HEK293 (cell line): ENCODE results near the gene CCDC149.

Experiments
- CTCF ChIA-PET: fragments of 350-600 bp; formaldehyde crosslinking; extraction: SDS; loops from one replicate; lab custom pipeline; 2021; ENCODE audit warnings: antibody characterized with exemption; lab: Yijun Ruan, JAX
- POLR2A ChIA-PET: fragments of 300-600 bp; formaldehyde crosslinking; extraction: SDS; loops from one replicate; lab custom pipeline; 2020; ENCODE audit warnings: antibody characterized with exemption, inconsistent platforms; lab: Yijun Ruan, JAX
- H3K27ac ChIP-seq: fragments of 200-500 bp; sonication (Bioruptor generic); 2 replicates; pipeline ENCODE4 v1.5.1; 2014; ENCODE audit warnings: low read depth, low read length, control low read depth, inconsistent platforms; ENCODE audit errors: extremely low read depth
- H3K36me3 ChIP-seq, 2 experiments: fragments of 200-500 bp in 1 of 2; sonication (Bioruptor generic) in 1 of 2; 1 replicate in 1 of 2; 2 replicates in 1 of 2; pipeline ENCODE4 v1.5.1; 2014 to 2017; ENCODE audit warnings: inconsistent platforms in 2 of 2, low read length in 2 of 2; ENCODE audit not compliant: control insufficient read depth in 2 of 2, insufficient read depth in 1 of 2
- H3K4me1 ChIP-seq: fragments of 200-500 bp; sonication (Bioruptor generic); 2 replicates; pipeline ENCODE4 v1.5.1; 2014; ENCODE audit warnings: mild to moderate bottlenecking, low read length, inconsistent platforms; ENCODE audit not compliant: control insufficient read depth, insufficient read depth
- H3K4me3 ChIP-seq: 2 replicates; pipeline ENCODE4 v1.5.1; 2011; ENCODE audit warnings: low read depth, mild to moderate bottlenecking, control low read depth, low read length, moderate library complexity
- H3K9me3 ChIP-seq: fragments of 200-500 bp; sonication (Bioruptor generic); 2 replicates; pipeline ENCODE4 v1.5.1; 2014; ENCODE audit warnings: low read depth, low read length, inconsistent platforms; ENCODE audit not compliant: control insufficient read depth, insufficient read depth
- BCL11A ChIP-seq: fragments of 450-650 bp; formaldehyde crosslinking; IDR thresholded peaks from 2 replicates; pipeline ENCODE4 v1.5.1; 2016; ENCODE audit warnings: low read depth, missing biosample characterization, missing genetic modification characterization
- GFI1B ChIP-seq: fragments of 450-650 bp; formaldehyde crosslinking; IDR thresholded peaks from 2 replicates; pipeline ENCODE4 v1.5.1; 2016; ENCODE audit warnings: missing biosample characterization, missing genetic modification characterization
- INSM2 ChIP-seq: fragments of 450-650 bp; formaldehyde crosslinking; IDR thresholded peaks from 2 replicates; pipeline ENCODE4 v1.5.1; 2016; ENCODE audit warnings: missing biosample characterization, missing genetic modification characterization
- MEIS1 ChIP-seq: sonication (generic); formaldehyde crosslinking; IDR thresholded peaks from 2 replicates; pipeline ENCODE4 v1.8.1; 2022; ENCODE audit warnings: missing genetic modification reagents, mild to moderate bottlenecking, borderline replicate concordance
- MZF1 ChIP-seq: fragments of 450-650 bp; formaldehyde crosslinking; IDR thresholded peaks from 2 replicates; pipeline ENCODE4 v1.5.1; 2017; ENCODE audit warnings: missing biosample characterization, missing genetic modification characterization, borderline replicate concordance
- SP7 ChIP-seq: fragments of 450-650 bp; formaldehyde crosslinking; IDR thresholded peaks from 2 replicates; pipeline ENCODE4 v1.5.1; 2016; ENCODE audit warnings: missing biosample characterization, missing genetic modification characterization
- ZFP37 ChIP-seq: fragments of 450-650 bp; formaldehyde crosslinking; IDR thresholded peaks from 2 replicates; pipeline ENCODE4 v1.5.1; 2016; ENCODE audit warnings: missing biosample characterization, missing genetic modification characterization
- ZFP41 ChIP-seq: fragments of 450-650 bp; formaldehyde crosslinking; IDR thresholded peaks from 2 replicates; pipeline ENCODE4 v1.5.1; 2016; ENCODE audit warnings: missing biosample characterization, missing genetic modification characterization, borderline replicate concordance
- ZNF114 ChIP-seq: fragments of 450-650 bp; formaldehyde crosslinking; IDR thresholded peaks from 2 replicates; pipeline ENCODE4 v1.5.0; 2017; ENCODE audit warnings: missing biosample characterization, missing genetic modification characterization
- ZNF138 ChIP-seq: fragments of 450-650 bp; formaldehyde crosslinking; IDR thresholded peaks from 2 replicates; pipeline ENCODE4 v1.5.1; 2016; ENCODE audit warnings: missing biosample characterization, missing genetic modification characterization, borderline replicate concordance
- ZNF157 ChIP-seq: fragments of 450-650 bp; formaldehyde crosslinking; IDR thresholded peaks from 2 replicates; pipeline ENCODE4 v1.5.1; 2016; ENCODE audit warnings: missing biosample characterization, missing genetic modification characterization
- ZNF169 ChIP-seq: fragments of 450-650 bp; formaldehyde crosslinking; IDR thresholded peaks from 2 replicates; pipeline ENCODE4 v1.5.1; 2016; ENCODE audit warnings: missing biosample characterization, missing genetic modification characterization
- ZNF211 ChIP-seq: fragments of 450-650 bp; formaldehyde crosslinking; IDR thresholded peaks from 2 replicates; pipeline ENCODE4 v1.5.1; 2016; ENCODE audit warnings: low read depth, missing biosample characterization, missing genetic modification characterization
- ZNF248 ChIP-seq: fragments of 450-650 bp; formaldehyde crosslinking; IDR thresholded peaks from 2 replicates; pipeline ENCODE4 v1.5.1; 2017; ENCODE audit warnings: missing biosample characterization, missing genetic modification characterization
- ZNF292 ChIP-seq: fragments of 450-650 bp; formaldehyde crosslinking; IDR thresholded peaks from 2 replicates; pipeline ENCODE4 v1.5.1; 2016; ENCODE audit warnings: low read depth, missing biosample characterization, missing genetic modification characterization, borderline replicate concordance
- ZNF354C ChIP-seq: fragments of 450-650 bp; formaldehyde crosslinking; IDR thresholded peaks from 2 replicates; pipeline ENCODE4 v1.5.1; 2016; ENCODE audit warnings: missing biosample characterization, missing genetic modification characterization, low read depth, borderline replicate concordance
- ZNF394 ChIP-seq: fragments of 450-650 bp; formaldehyde crosslinking; IDR thresholded peaks from 2 replicates; pipeline ENCODE4 v1.5.1; 2016; ENCODE audit warnings: missing biosample characterization, missing genetic modification characterization, mild to moderate bottlenecking, moderate library complexity, borderline replicate concordance
- ZNF404 ChIP-seq: fragments of 450-650 bp; formaldehyde crosslinking; IDR thresholded peaks from 2 replicates; pipeline ENCODE4 v1.5.1; 2017; ENCODE audit warnings: missing biosample characterization, missing genetic modification characterization
- ZNF426 ChIP-seq: fragments of 450-650 bp; formaldehyde crosslinking; IDR thresholded peaks from 2 replicates; pipeline ENCODE4 v1.5.1; 2017; ENCODE audit warnings: missing biosample characterization, missing genetic modification characterization, mild to moderate bottlenecking, inconsistent platforms, moderate library complexity
- ZNF548 ChIP-seq: fragments of 450-650 bp; formaldehyde crosslinking; IDR thresholded peaks from 2 replicates; pipeline ENCODE4 v1.5.1; 2016; ENCODE audit warnings: missing biosample characterization, missing genetic modification characterization
- ZNF555 ChIP-seq: fragments of 450-650 bp; formaldehyde crosslinking; conservative IDR thresholded peaks from 2 replicates; pipeline ENCODE4 v1.5.1; 2017; ENCODE audit warnings: missing biosample characterization, mild to moderate bottlenecking, missing genetic modification characterization, inconsistent platforms
- ZNF561 ChIP-seq: fragments of 450-650 bp; IDR thresholded peaks from 2 replicates; pipeline ENCODE4 v1.5.1; 2018; ENCODE audit warnings: missing biosample characterization, missing genetic modification characterization, borderline replicate concordance
- ZNF600 ChIP-seq: fragments of 450-650 bp; formaldehyde crosslinking; IDR thresholded peaks from 2 replicates; pipeline ENCODE4 v1.5.1; 2016; ENCODE audit warnings: missing biosample characterization, missing genetic modification characterization
- ZNF660 ChIP-seq: fragments of 450-650 bp; IDR thresholded peaks from 2 replicates; pipeline ENCODE4 v1.5.1; 2018; ENCODE audit warnings: missing biosample characterization, mild to moderate bottlenecking, missing genetic modification characterization
- ZNF677 ChIP-seq: fragments of 450-650 bp; IDR thresholded peaks from 2 replicates; pipeline ENCODE4 v1.5.0; 2018; ENCODE audit warnings: missing biosample characterization, mild to moderate bottlenecking, missing genetic modification characterization, moderate library complexity
- ZNF830 ChIP-seq: fragments of 450-650 bp; IDR thresholded peaks from 2 replicates; pipeline ENCODE4 v1.5.0; 2018; ENCODE audit warnings: missing biosample characterization, missing genetic modification characterization, low read depth, mild to moderate bottlenecking, moderate library complexity
- ZNF843 ChIP-seq: fragments of 450-650 bp; formaldehyde crosslinking; IDR thresholded peaks from 2 replicates; pipeline ENCODE4 v1.5.1; 2016; ENCODE audit warnings: missing biosample characterization, missing genetic modification characterization
- ZXDB ChIP-seq: fragments of 450-650 bp; formaldehyde crosslinking; IDR thresholded peaks from 2 replicates; pipeline ENCODE4 v1.5.1; 2016; ENCODE audit warnings: missing biosample characterization, missing genetic modification characterization
- TF ChIP-seq, protein P1 (sequence below): fragments of 450-650 bp; formaldehyde crosslinking; IDR thresholded peaks from 2 replicates; pipeline ENCODE4 v1.5.1; 2016; ENCODE audit warnings: missing biosample characterization, missing genetic modification characterization
- TF ChIP-seq, protein P2 (sequence below): sonication (generic); formaldehyde crosslinking; IDR thresholded peaks from 2 replicates; pipeline ENCODE4 v1.8.1; 2022; ENCODE audit warnings: mild to moderate bottlenecking, moderate library complexity, missing genetic modification reagents
- TF ChIP-seq, protein P3 (sequence below): fragments of 450-650 bp; formaldehyde crosslinking; IDR thresholded peaks from 2 replicates; pipeline ENCODE4 v1.5.1; 2017; ENCODE audit warnings: missing biosample characterization, mild to moderate bottlenecking, missing genetic modification characterization, moderate library complexity

The CCDC149 gene

DNA sequence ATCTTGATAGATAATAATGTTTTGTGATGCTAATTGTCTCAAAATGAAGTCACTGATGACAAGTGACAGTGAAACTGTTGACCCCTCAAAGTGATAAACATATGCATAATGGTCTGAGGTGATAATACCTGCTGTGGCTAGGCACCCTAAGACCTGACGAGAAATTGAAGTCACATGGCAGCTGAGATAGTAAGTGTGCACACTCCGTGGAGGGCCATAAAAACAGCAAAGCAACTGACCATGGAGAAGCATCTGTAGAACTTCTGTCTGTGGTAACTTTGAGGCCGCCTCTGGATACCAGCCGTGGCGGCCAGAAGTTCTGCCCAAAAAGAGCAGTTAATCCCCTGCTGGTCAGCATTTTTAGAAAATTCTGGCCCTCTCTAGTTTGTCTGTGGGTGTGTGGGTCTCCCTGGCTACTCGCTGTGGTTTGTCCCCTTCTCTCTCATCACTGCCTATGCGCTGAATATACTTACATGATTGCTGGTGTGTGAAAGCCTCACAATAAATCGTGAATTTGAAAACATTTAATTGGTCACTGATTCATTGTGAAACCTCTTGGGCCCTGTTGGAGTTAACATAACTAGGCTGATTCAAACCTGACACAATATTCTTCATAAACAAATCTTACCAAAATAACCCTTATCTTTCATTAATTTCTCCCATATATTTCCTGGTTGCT, 50.6 kb downstream of the CCDC149 start:
- H3K9me3 ChIP-seq, result no peaks in the 10 kb centered on the region
- POLR2A ChIA-PET, result no interaction called here
- CTCF ChIA-PET, result no interaction called here
- H3K27ac ChIP-seq, result no peak overlapping the region
- no peaks in the 10 kb centered on the region for H3K36me3 ChIP-seq
- TF ChIP-seq, protein P1, sequence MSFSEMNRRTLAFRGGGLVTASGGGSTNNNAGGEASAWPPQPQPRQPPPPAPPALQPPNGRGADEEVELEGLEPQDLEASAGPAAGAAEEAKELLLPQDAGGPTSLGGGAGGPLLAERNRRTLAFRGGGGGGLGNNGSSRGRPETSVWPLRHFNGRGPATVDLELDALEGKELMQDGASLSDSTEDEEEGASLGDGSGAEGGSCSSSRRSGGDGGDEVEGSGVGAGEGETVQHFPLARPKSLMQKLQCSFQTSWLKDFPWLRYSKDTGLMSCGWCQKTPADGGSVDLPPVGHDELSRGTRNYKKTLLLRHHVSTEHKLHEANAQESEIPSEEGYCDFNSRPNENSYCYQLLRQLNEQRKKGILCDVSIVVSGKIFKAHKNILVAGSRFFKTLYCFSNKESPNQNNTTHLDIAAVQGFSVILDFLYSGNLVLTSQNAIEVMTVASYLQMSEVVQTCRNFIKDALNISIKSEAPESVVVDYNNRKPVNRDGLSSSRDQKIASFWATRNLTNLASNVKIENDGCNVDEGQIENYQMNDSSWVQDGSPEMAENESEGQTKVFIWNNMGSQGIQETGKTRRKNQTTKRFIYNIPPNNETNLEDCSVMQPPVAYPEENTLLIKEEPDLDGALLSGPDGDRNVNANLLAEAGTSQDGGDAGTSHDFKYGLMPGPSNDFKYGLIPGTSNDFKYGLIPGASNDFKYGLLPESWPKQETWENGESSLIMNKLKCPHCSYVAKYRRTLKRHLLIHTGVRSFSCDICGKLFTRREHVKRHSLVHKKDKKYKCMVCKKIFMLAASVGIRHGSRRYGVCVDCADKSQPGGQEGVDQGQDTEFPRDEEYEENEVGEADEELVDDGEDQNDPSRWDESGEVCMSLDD (tag by site-specific recombination), result no peak
- TF ChIP-seq ZXDB (tag by site-specific recombination), result no peak
- TF ChIP-seq, protein P2, sequence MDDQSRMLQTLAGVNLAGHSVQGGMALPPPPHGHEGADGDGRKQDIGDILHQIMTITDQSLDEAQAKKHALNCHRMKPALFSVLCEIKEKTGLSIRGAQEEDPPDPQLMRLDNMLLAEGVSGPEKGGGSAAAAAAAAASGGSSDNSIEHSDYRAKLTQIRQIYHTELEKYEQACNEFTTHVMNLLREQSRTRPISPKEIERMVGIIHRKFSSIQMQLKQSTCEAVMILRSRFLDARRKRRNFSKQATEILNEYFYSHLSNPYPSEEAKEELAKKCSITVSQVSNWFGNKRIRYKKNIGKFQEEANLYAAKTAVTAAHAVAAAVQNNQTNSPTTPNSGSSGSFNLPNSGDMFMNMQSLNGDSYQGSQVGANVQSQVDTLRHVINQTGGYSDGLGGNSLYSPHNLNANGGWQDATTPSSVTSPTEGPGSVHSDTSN (CRISPR knock-in tag), result no peak
- no peak for TF ChIP-seq ZNF292 (tag by site-specific recombination)
- no peak for TF ChIP-seq ZNF157
- no peak for TF ChIP-seq ZNF169 (tag by site-specific recombination)
- no peak for TF ChIP-seq ZNF561 (tag by site-specific recombination)
- TF ChIP-seq ZNF677 (tag by site-specific recombination), result no peak
- no peak for TF ChIP-seq SP7 (tag by site-specific recombination)
- TF ChIP-seq ZNF394 (tag by site-specific recombination), result no peak
- TF ChIP-seq, protein P3, sequence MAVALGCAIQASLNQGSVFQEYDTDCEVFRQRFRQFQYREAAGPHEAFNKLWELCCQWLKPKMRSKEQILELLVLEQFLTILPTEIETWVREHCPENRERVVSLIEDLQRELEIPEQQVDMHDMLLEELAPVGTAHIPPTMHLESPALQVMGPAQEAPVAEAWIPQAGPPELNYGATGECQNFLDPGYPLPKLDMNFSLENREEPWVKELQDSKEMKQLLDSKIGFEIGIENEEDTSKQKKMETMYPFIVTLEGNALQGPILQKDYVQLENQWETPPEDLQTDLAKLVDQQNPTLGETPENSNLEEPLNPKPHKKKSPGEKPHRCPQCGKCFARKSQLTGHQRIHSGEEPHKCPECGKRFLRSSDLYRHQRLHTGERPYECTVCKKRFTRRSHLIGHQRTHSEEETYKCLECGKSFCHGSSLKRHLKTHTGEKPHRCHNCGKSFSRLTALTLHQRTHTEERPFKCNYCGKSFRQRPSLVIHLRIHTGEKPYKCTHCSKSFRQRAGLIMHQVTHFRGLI (tag by site-specific recombination), result no peak
- no peak for TF ChIP-seq ZNF548 (tag by site-specific recombination)
- no peak for TF ChIP-seq ZNF555 (tag by site-specific recombination)
- no peak for TF ChIP-seq ZNF660 (tag by site-specific recombination)
- no peak for TF ChIP-seq ZNF138
- TF ChIP-seq ZNF248, result no peak
- TF ChIP-seq ZNF843 (tag by site-specific recombination), result no peak
- no peak for TF ChIP-seq ZNF211 (tag by site-specific recombination)
- TF ChIP-seq, all 188 proteins: peak for 0
- Histone ChIP-seq H3K4me1 (no peaks in the 10 kb centered on the region), H3K4me3 (no peak overlapping the region)

GRCh38 chr4:24858550-24858949, 54.3 kb downstream of the CCDC149 start:
- Histone ChIP-seq H3K27ac (no peak overlapping the region), H3K36me3 (no peaks in the 10 kb centered on the region), H3K4me1 (no peaks in the 10 kb centered on the region), H3K9me3 (no peaks in the 10 kb centered on the region), H3K4me3 (no peak overlapping the region)
- POLR2A ChIA-PET, result no interaction called here
- CTCF ChIA-PET, result no interaction called here
- TF ChIP-seq MZF1 (no peak), INSM2 (tag by site-specific recombination) (no peak), ZFP37 (tag by site-specific recombination) (no peak), ZNF114 (no peak), ZNF354C (tag by site-specific recombination) (no peak), ZFP41 (tag by site-specific recombination) (no peak), GFI1B (tag by site-specific recombination) (no peak), ZNF600 (tag by site-specific recombination) (no peak), ZNF404 (tag by site-specific recombination) (no peak), BCL11A (no peak), ZNF660 (tag by site-specific recombination) (no peak), ZNF426 (no peak), ZNF830 (no peak), MEIS1 (CRISPR knock-in tag) (no peak)
